VCaP (cell line): Measurements from ENCODE around the gene UNC45B.
A peak's percentile ranks its signal among the peaks of the same experiment; 100 is the strongest.
"Not testable (repeated sequence)": the region's sequence is repeated elsewhere in the genome, so short reads cannot be mapped to it uniquely, and the experiment has no call there.

Experiments
- H3K27ac ChIP-seq: fragments of 450-650 bp; 2 replicates; pipeline ENCODE4 v1.5.1; 2017
- CTCF ChIP-seq: fragments of 450-650 bp; conservative IDR thresholded peaks from 2 replicates; pipeline ENCODE4 v1.5.1; 2017; ENCODE audit warnings: mild to moderate bottlenecking, moderate library complexity

Gene UNC45B

DNA sequence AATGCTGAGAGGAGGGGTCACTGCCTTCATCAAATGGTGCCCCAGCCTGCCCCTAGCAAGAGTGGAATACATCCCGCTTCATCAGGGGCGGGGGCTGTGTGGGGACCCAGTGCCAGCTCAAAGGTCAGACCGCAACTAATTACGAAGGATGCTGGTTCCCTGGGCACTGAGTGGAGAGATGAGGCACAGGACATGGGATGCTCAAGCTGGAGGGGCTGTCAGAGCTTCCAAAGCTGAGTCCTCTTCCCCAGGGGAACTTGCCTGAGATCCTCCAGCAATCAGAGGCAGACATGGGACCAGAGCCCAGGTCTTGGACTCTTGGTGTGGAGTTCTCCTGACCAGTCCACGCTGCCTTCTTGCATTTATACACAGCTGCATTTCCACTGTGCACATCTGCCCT, 18.9 kb downstream of the UNC45B start:
- TF ChIP-seq CTCF: no peak
- H3K27ac ChIP-seq: no peak overlapping the region

GRCh38 chr17:35167046-35167445, 19.4 kb downstream of the UNC45B start:
- no peak overlapping the region for H3K27ac ChIP-seq
- TF ChIP-seq CTCF: no peak

DNA sequence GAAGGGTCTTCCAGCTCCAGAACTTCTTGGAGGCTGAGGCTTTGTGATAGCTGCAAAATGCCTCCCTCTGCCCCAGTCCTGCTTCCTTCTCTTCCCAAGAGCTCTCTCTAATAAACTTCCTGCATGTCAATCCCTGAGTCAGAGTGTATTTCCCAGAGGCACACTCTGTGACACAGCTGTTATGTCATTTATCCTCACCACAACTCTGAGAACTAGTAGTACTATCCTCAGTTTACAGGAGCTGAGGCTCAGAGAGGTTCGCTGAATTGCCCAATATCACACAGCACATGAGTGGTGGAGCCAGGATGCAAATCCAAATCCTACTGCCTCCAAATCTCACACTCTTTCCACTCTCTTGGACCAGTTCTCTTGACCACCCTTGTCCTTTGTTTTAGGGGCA, 20.0 kb downstream of the UNC45B start:
- H3K27ac ChIP-seq: no peak overlapping the region
- no peak for TF ChIP-seq CTCF

GRCh38 chr17:35169835-35170363, 22.3 kb downstream of the UNC45B start:
- no peak overlapping the region for H3K27ac ChIP-seq
- no peak for TF ChIP-seq CTCF

DNA sequence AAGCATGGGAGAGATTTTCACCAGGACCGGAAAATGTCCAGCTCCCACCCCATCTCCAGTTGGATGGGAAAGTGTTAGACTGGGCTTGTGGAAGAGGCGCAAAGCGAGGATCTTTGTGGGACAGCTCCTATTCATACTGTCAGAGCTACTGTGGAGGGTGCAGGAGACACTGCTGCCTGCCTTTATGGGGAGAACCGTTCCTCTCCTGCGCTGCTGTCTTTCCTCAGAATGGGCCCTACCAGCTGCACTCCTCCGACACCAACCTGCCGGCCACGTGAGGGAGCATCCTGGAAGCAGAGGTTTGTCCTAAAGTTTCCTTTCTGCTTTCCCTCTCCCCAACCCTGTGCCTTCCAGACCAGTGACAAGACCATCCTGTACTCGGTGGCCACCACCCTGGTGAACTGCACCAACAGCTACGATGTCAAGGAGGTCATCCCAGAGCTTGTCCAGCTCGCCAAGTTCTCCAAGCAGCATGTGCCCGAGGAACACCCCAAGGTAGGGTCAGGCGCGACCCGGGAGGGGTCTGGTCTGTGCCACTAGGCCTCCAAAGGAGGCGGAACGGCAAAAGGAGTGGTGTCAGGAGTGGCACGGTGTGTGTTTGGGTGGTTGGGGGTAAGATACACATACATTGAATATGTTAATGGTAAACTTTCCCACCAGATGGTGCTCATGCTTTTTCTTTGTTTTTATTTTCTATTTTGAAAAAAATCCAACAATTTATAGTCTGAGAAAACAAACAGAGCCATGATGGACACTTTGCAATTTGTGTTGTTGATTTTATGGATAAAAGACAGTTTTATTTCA, 23.6 kb downstream of the UNC45B start:
- H3K27ac ChIP-seq: peak overlapping the region; percentile 20; the same call in 1 of the 2 replicates
- TF ChIP-seq CTCF: peak; percentile 74

GRCh38 chr17:35171834-35172233, 24.2 kb downstream of the UNC45B start:
- H3K27ac ChIP-seq: peak overlapping the region; percentile 20; the same call in 1 of the 2 replicates
- no peak; the same call in 1 of the 2 replicates for TF ChIP-seq CTCF

DNA sequence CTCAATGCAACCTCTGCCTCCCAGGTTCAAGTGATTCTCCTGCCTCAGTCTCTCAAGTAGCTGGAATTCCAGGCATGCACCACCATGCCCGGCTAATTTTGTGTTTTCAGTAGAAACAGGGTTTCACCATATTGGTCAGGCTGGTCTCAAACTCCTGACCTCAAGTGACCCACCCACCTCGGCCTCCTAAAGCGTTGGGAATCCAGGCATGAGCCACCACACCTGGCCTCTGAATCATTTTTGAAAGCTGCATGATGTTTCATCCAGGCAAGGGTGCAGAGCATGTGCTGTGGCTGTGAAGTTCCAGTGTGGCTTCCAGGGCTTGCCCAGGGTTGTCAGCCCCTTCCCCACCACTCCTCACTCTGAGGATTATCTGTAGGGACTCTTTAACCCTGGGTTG, 24.7 kb downstream of the UNC45B start:
- H3K27ac ChIP-seq: not testable (repeated sequence)

DNA sequence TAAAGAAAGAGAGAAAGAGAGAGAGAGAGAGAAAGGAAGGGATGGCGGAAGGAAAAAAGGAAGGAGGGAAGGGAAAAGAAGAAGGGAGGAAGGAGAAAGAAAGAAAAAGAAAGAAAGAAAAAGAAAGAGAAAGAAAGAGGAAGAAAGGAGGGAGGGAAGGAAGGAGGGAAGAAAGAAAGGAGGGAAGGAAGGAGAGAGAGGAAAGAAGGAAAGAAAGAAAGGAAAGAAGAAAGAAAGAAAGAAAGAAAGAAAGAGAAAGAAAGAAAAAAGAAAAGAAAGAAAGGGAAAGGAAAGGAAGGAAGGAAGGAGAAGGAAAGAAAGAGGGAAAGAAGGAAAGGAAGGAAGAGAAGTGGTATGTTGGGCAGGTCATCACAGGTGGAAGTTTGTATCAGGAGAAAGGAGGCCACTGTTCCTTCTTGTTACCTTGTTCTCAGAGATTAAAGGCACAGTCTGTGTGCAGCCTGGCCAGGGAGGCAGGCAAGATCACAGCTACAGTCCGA, 27.3 kb downstream of the UNC45B start:
- TF ChIP-seq CTCF: no peak
- H3K27ac ChIP-seq: no peak overlapping the region
